ENCODE data around the gene SUPT16H. TPM values are rescaled to one million over a fixed set of nuclear protein-coding genes. Genes with fewer than 3 reads are reported as not detected.

The SUPT16H gene
- total RNA-seq, 1 donor from 2014 or later, result 199 TPM

DNA sequence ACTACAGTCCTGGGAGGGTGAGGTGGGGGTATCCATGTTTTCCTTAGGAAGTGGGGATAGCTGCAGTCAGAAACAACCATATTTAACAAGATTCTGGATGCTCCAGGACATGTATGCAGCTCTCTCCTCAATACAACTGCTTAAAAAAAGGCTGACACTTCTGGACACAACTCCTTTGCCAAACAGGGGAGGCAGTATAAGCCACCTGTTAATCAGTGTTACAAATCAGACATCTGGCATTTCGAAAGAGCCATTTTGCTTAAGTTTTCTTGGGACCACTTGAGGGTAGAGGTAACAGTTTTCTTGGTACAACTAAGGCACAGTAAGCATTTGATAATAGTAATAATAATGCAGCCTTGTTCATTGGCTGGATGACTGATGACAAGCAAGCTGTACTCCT, 56.8 kb downstream of the SUPT16H start:
- Mint-ChIP-seq H3K9me3 (no peaks in the 10 kb centered on the region), H3K27ac (ENCODE audit: unreplicated experiment) (no peak overlapping the region), H3K36me3 (ENCODE audit: low read depth) (no peaks in the 10 kb centered on the region), H3K4me3 (no peak overlapping the region), H3K27me3 (ENCODE audit: low read depth) (peaks cover 4% of the 10 kb centered on the region), H3K4me1 (peaks cover 7% of the 10 kb centered on the region)
- TF ChIP-seq, protein P1, sequence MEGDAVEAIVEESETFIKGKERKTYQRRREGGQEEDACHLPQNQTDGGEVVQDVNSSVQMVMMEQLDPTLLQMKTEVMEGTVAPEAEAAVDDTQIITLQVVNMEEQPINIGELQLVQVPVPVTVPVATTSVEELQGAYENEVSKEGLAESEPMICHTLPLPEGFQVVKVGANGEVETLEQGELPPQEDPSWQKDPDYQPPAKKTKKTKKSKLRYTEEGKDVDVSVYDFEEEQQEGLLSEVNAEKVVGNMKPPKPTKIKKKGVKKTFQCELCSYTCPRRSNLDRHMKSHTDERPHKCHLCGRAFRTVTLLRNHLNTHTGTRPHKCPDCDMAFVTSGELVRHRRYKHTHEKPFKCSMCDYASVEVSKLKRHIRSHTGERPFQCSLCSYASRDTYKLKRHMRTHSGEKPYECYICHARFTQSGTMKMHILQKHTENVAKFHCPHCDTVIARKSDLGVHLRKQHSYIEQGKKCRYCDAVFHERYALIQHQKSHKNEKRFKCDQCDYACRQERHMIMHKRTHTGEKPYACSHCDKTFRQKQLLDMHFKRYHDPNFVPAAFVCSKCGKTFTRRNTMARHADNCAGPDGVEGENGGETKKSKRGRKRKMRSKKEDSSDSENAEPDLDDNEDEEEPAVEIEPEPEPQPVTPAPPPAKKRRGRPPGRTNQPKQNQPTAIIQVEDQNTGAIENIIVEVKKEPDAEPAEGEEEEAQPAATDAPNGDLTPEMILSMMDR (conservative IDR thresholded peaks at IDR 0.05), result no peak
- no peak for DNase-seq (ENCODE audit: low read depth, low spot score)

DNA sequence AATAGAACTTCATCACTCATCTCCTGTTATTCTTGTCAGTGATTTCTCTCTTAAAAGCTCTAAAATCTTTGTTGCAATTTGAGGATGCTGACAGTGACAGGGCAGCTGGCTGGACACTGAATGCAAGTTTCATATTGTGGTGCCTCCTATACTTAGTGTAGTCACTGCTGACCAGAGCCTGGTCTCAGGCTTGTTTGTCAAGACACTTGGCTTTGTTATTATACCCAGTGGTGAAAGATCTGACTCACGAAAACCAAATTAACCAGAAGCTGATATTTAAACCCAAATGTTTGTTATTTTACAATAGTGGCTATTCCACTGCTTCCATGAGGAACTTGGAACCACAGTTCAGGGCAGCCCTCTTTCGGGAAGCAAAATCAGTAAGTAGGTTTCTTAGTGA, 61.1 kb downstream of the SUPT16H start:
- Mint-ChIP-seq H3K4me1 (peaks cover 11% of the 10 kb centered on the region), H3K4me3 (no peak overlapping the region), H3K9me3 (no peaks in the 10 kb centered on the region)

DNA sequence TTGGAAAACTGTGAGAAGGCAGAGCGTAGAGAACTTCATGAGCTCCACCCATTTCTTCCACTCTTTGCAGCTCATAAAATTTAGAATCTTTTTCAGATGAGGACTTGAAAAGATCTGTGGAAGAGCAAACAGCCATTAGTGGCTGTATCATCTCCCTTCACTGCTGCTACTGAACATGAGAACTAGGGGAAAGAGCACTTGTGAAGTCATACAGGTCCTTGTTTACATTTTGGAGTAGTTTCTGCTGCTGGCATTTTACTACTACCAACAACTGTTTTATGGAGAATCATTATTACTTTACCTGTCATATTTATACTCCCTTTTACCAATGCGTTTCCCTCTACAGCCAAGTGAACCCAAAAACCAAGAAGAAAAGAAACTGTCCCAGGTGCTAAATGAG, 62.9 kb downstream of the SUPT16H start:
- peaks cover 21% of the 10 kb centered on the region for H3K27me3 Mint-ChIP-seq (ENCODE audit: low read depth)
- TF ChIP-seq, protein P1 (conservative IDR thresholded peaks at IDR 0.05), result no peak
- no peak overlapping the region for H3K4me3 Mint-ChIP-seq

More for the DNA sequence above, 61.1 kb downstream of the SUPT16H start:
- no peak for DNase-seq (ENCODE audit: low read depth, low spot score)
- TF ChIP-seq, protein P1 (conservative IDR thresholded peaks at IDR 0.05), result no peak
- Mint-ChIP-seq H3K27ac (ENCODE audit: unreplicated experiment) (no peak overlapping the region), H3K27me3 (ENCODE audit: low read depth) (peaks cover 21% of the 10 kb centered on the region), H3K36me3 (ENCODE audit: low read depth) (no peaks in the 10 kb centered on the region)

DNA sequence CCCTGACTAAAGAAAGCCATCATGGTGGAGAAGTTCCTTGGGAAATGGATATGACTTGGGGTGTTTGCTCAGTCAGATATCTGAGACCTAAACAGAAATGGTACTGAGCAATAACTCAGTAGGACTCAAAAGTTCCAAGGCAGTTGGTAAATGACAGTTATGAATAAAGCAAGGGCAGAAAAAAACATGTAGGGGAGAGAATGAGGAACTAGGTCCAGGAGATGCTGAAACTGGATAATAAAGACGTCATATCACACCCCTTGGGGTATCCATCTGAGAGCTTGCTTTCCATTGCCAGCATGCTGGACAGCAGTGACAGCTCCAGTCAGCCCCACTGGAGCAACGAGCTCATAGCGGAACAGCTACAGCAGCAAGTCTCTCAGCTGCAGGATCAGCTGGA, 66.4 kb downstream of the SUPT16H start:
- DNase-seq (ENCODE audit: low read depth, low spot score), result no peak
- TF ChIP-seq, protein P1 (conservative IDR thresholded peaks at IDR 0.05), result no peak
- H3K9me3 Mint-ChIP-seq, result no peaks in the 10 kb centered on the region
- H3K36me3 Mint-ChIP-seq (ENCODE audit: low read depth), result no peaks in the 10 kb centered on the region
- peaks cover 18% of the 10 kb centered on the region for H3K27me3 Mint-ChIP-seq (ENCODE audit: low read depth)
- no peak overlapping the region for H3K4me3 Mint-ChIP-seq
- H3K4me1 Mint-ChIP-seq, result peaks cover 4% of the 10 kb centered on the region
- no peak overlapping the region for H3K27ac Mint-ChIP-seq (ENCODE audit: unreplicated experiment)

More for the DNA sequence above, 62.9 kb downstream of the SUPT16H start:
- H3K36me3 Mint-ChIP-seq (ENCODE audit: low read depth), result no peaks in the 10 kb centered on the region
- peaks cover 9% of the 10 kb centered on the region for H3K4me1 Mint-ChIP-seq
- no peak for DNase-seq (ENCODE audit: low read depth, low spot score)
- no peaks in the 10 kb centered on the region for H3K9me3 Mint-ChIP-seq
- no peak overlapping the region for H3K27ac Mint-ChIP-seq (ENCODE audit: unreplicated experiment)

DNA sequence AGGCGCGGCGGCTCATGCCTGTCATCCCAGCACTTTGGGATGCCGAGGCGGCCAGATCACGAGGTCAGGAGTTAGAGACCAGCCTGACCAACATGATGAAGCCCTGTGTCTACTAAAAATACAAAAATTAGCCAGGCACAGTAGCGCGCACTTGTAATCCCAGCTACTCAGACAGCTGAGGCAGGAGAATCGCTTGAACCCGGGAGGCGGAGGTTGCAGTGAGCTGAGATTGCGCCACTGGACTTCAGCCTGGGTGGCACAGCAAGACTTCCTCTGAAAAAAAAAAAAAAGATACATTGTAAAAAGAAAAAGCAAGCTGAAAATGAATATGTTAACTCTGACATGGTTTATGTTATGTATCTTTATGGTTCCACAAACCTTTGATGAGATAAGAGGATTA, 70.3 kb downstream of the SUPT16H start:
- no peaks in the 10 kb centered on the region for H3K9me3 Mint-ChIP-seq
- H3K4me1 Mint-ChIP-seq, result peaks cover 10% of the 10 kb centered on the region
- H3K27ac Mint-ChIP-seq (ENCODE audit: unreplicated experiment), result no peak overlapping the region
- no peak overlapping the region for H3K4me3 Mint-ChIP-seq
- DNase-seq (ENCODE audit: low read depth, low spot score), result no peak
- H3K36me3 Mint-ChIP-seq (ENCODE audit: low read depth), result no peaks in the 10 kb centered on the region
- TF ChIP-seq, protein P1 (conservative IDR thresholded peaks at IDR 0.05), result no peak
- peaks cover 8% of the 10 kb centered on the region for H3K27me3 Mint-ChIP-seq (ENCODE audit: low read depth)

DNA sequence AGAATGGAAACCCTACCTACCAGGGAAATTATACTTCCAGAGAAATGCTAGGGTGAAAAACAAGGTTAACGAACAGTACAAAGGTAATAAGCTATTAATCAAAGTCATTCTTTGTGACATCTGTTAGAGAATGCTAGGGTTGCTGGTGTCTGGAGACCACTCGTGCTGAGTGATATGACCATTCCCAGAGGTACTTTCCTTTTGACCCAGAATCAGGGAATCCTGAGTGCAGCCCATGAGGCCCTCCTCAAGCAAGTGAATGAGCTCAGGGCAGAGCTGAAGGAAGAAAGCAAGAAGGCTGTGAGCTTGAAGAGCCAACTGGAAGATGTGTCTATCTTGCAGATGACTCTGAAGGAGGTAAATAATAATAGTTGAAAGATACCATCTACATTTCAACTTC, 72.2 kb downstream of the SUPT16H start:
- H3K27me3 Mint-ChIP-seq (ENCODE audit: low read depth), result peaks cover 3% of the 10 kb centered on the region
- H3K4me3 Mint-ChIP-seq, result no peak overlapping the region
- no peak for DNase-seq (ENCODE audit: low read depth, low spot score)
- H3K9me3 Mint-ChIP-seq, result no peaks in the 10 kb centered on the region
- TF ChIP-seq, protein P1 (conservative IDR thresholded peaks at IDR 0.05), result no peak
- no peaks in the 10 kb centered on the region for H3K36me3 Mint-ChIP-seq (ENCODE audit: low read depth)
- H3K4me1 Mint-ChIP-seq, result peaks cover 23% of the 10 kb centered on the region
- no peak overlapping the region for H3K27ac Mint-ChIP-seq (ENCODE audit: unreplicated experiment)

Data from neural crest cell (in vitro differentiated cells).